H9 (cell line): ENCODE results near the gene RPL12. TPM values are rescaled to one million over a fixed set of nuclear protein-coding genes. Genes with fewer than 3 reads are reported as not detected.

Experiments used
- DNase-seq: peaks from one replicate; pipeline ENCODE4 v3.0.0-alpha.2; 2017
- H2AFZ ChIP-seq: one replicate; pipeline ENCODE4 v1.6.1; 2013; ENCODE audit warnings: mild to moderate bottlenecking, low read length, control low read depth, moderate library complexity
- H2AK5ac ChIP-seq: 2 replicates; pipeline ENCODE4 v1.6.1; 2013; ENCODE audit warnings: low read length, control low read depth, mixed read lengths; ENCODE audit not compliant: insufficient read length
- H2BK120ac ChIP-seq: one replicate; pipeline ENCODE4 v1.6.1; 2013; ENCODE audit warnings: low read depth, mild to moderate bottlenecking, low read length, control low read depth, inconsistent platforms; ENCODE audit not compliant: poor library complexity, severe bottlenecking
- H2BK12ac ChIP-seq: 2 replicates; pipeline ENCODE4 v1.6.1; 2013; ENCODE audit warnings: low read length, control low read depth, mixed read lengths, low read depth; ENCODE audit not compliant: insufficient read length
- H2BK15ac ChIP-seq: 2 replicates; pipeline ENCODE4 v1.6.1; 2013; ENCODE audit warnings: low read depth, low read length, control low read depth
- H2BK20ac ChIP-seq: one replicate; pipeline ENCODE4 v1.6.1; 2013; ENCODE audit warnings: low read depth, mild to moderate bottlenecking, low read length, control low read depth, inconsistent platforms; ENCODE audit not compliant: poor library complexity, severe bottlenecking
- H2BK5ac ChIP-seq: 2 replicates; pipeline ENCODE4 v1.6.1; 2013; ENCODE audit warnings: low read length, control low read depth, mixed read lengths; ENCODE audit not compliant: insufficient read length
- H3K14ac ChIP-seq: 2 replicates; pipeline ENCODE4 v1.6.1; 2013; ENCODE audit warnings: low read length, control low read depth; ENCODE audit not compliant: insufficient read depth
- H3K18ac ChIP-seq: 2 replicates; pipeline ENCODE4 v1.6.1; 2013; ENCODE audit warnings: low read depth, mild to moderate bottlenecking, mixed read lengths, low read length, control low read depth; ENCODE audit not compliant: insufficient read length
- H3K23ac ChIP-seq: 2 replicates; pipeline ENCODE4 v1.6.1; 2013; ENCODE audit warnings: low read length, control low read depth, mixed read lengths, low read depth; ENCODE audit not compliant: insufficient read length
- H3K23me2 ChIP-seq: 2 replicates; pipeline ENCODE4 v1.6.1; 2013; ENCODE audit warnings: low read depth, mild to moderate bottlenecking, mixed read lengths, low read length, control low read depth; ENCODE audit not compliant: insufficient read length, poor library complexity, severe bottlenecking
- H3K27ac ChIP-seq: 2 replicates; pipeline ENCODE4 v1.5.1; 2013; ENCODE audit warnings: low read length, control low read depth, mixed read lengths, low read depth; ENCODE audit not compliant: insufficient read length
- H3K27me3 ChIP-seq: 2 replicates; pipeline ENCODE4 v1.6.1; 2013; ENCODE audit warnings: low read length, control low read depth, inconsistent platforms; ENCODE audit not compliant: insufficient read depth
- H3K4ac ChIP-seq: 2 replicates; pipeline ENCODE4 v1.6.1; 2013; ENCODE audit warnings: low read depth, mild to moderate bottlenecking, control low read depth, inconsistent platforms, low read length, moderate library complexity
- H3K4me1 ChIP-seq: 2 replicates; pipeline ENCODE4 v1.6.1; 2013; ENCODE audit warnings: low read length, control low read depth, inconsistent platforms; ENCODE audit not compliant: insufficient read depth
- H3K4me2 ChIP-seq: 2 replicates; pipeline ENCODE4 v1.6.1; 2013; ENCODE audit warnings: low read length, control low read depth, mixed read lengths; ENCODE audit not compliant: insufficient read length, insufficient read depth
- H3K56ac ChIP-seq: 2 replicates; pipeline ENCODE4 v1.6.1; 2013; ENCODE audit warnings: low read depth, mild to moderate bottlenecking, mixed read lengths, low read length, control low read depth; ENCODE audit not compliant: insufficient read length
- H3K79me1 ChIP-seq: 2 replicates; pipeline ENCODE4 v1.6.1; 2013; ENCODE audit warnings: low read depth, mild to moderate bottlenecking, moderate library complexity, low read length, control low read depth, inconsistent platforms; ENCODE audit not compliant: insufficient read depth, poor library complexity, severe bottlenecking
- H3K79me2 ChIP-seq: 2 replicates; pipeline ENCODE4 v1.6.1; 2013; ENCODE audit warnings: low read length, control low read depth, inconsistent platforms; ENCODE audit not compliant: insufficient read depth
- H3K9ac ChIP-seq: 2 replicates; pipeline ENCODE4 v1.6.1; 2013; ENCODE audit warnings: low read length, control low read depth, mixed read lengths; ENCODE audit not compliant: insufficient read length; ENCODE audit errors: extremely low read depth
- H3K9me3 ChIP-seq: one replicate; pipeline ENCODE4 v1.6.1; 2013; ENCODE audit warnings: low read depth, low read length, inconsistent platforms; ENCODE audit not compliant: control insufficient read depth
- H3T11ph ChIP-seq: one replicate; pipeline ENCODE4 v1.6.1; 2013; ENCODE audit warnings: mild to moderate bottlenecking, low read length, control low read depth, inconsistent platforms
- H4K20me1 ChIP-seq: one replicate; pipeline ENCODE4 v1.6.1; 2013; ENCODE audit not compliant: control insufficient read depth, insufficient read length, insufficient read depth
- H4K5ac ChIP-seq: 2 replicates; pipeline ENCODE4 v1.6.1; 2013; ENCODE audit warnings: low read depth, mild to moderate bottlenecking, mixed read lengths, low read length, control low read depth; ENCODE audit not compliant: insufficient read length
- H4K8ac ChIP-seq: replicated peaks from 2 replicates; pipeline ENCODE4 v1.6.1; 2013; ENCODE audit warnings: low read length, control low read depth, mixed read lengths, low read depth; ENCODE audit not compliant: insufficient read length
- H4K91ac ChIP-seq: 2 replicates; pipeline ENCODE4 v1.6.1; 2013; ENCODE audit warnings: low read depth, mild to moderate bottlenecking, moderate library complexity, mixed read lengths, low read length, control low read depth; ENCODE audit not compliant: insufficient read length
- H3K27ac Mint-ChIP-seq, 3 experiments: 2 replicates in 2 of 3; 3 replicates in 1 of 3; pipeline ENCODE4 v1.8.0; 2020 to 2021; ENCODE audit warnings: mixed read lengths in 3 of 3, mild to moderate bottlenecking in 1 of 3, moderate library complexity in 1 of 3
- H3K27me3 Mint-ChIP-seq: 2 replicates; pipeline ENCODE4 v1.8.0; 2021; ENCODE audit warnings: low read depth, mild to moderate bottlenecking, moderate library complexity, mixed read lengths
- H3K36me3 Mint-ChIP-seq, 3 experiments: 2 replicates in 2 of 3; 3 replicates in 1 of 3; pipeline ENCODE4 v1.8.0; 2020 to 2021; ENCODE audit warnings: low read depth in 3 of 3, mixed read lengths in 3 of 3; ENCODE audit not compliant: insufficient read depth in 1 of 3
- H3K4me1 Mint-ChIP-seq, 2 experiments: 2 replicates each; pipeline ENCODE4 v1.8.0; 2020; ENCODE audit warnings: mixed read lengths in 2 of 2
- H3K4me3 Mint-ChIP-seq, 2 experiments: 2 replicates in 1 of 2; 3 replicates in 1 of 2; pipeline ENCODE4 v1.8.0; 2020 to 2021; ENCODE audit warnings: mild to moderate bottlenecking in 2 of 2, mixed read lengths in 2 of 2, moderate library complexity in 1 of 2
- H3K9me3 Mint-ChIP-seq, 2 experiments: 2 replicates in 1 of 2; 3 replicates in 1 of 2; pipeline ENCODE4 v1.8.0; 2020; ENCODE audit warnings: mild to moderate bottlenecking in 2 of 2, mixed read lengths in 2 of 2, moderate library complexity in 1 of 2
- WGBS: extraction: QIAGEN DNeasy Blood & Tissue Kit; methylation state at CpG from one replicate; pipeline ENCODE4 v1.1.7; 2013; ENCODE audit warnings: missing lambda C conversion rate, low lambda C conversion rate, mixed read lengths; ENCODE audit not compliant: insufficient read length; ENCODE audit errors: extremely low coverage; 5-methylcytosine and 5-hydroxymethylcytosine counted together
- total RNA-seq: library from RNA; stranded (reverse); gene quantifications from 2 replicates; pipeline ENCODE4 v1.2.1, GENCODE V29; 2021
- TF ChIP-seq, protein P1 (sequence below): fragments of 200-600 bp; sonication (generic); conservative IDR thresholded peaks from 3 replicates; pipeline ENCODE4 v1.8.0; 2021; ENCODE audit warnings: antibody characterized with exemption, mild to moderate bottlenecking

Gene RPL12
- total RNA-seq, 1 experiment from 2014 or later: 1,710 TPM

DNA sequence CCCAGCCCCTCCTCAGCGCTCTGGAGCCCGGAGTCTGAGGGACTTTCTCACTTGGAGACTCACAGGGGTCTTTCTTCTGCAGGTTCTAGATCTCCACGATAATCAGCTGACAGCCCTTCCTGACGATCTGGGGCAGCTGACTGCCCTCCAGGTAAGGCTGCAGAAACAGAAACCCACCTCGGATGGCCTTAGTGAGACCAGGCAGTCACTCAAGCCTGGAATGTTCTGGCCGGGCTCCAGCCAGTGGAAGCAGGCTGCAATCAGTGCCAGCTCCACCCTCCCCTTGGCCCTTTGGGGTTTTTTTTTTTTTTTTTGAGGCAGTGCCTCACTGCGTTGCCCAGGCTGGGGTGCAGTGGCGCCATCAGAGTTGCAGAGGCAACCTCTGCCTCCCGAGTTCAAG lies 7.7 kb upstream of the RPL12 start:
- H2BK120ac ChIP-seq: no peak overlapping the region
- Mint-ChIP-seq H3K4me3 (no peak overlapping the region), H3K27me3 (no peaks in the 10 kb centered on the region)

More for the DNA sequence above, 7.7 kb upstream of the RPL12 start:
- DNase-seq: no peak
- Histone ChIP-seq H4K91ac (no peak overlapping the region), H3K14ac (no peak overlapping the region), H3K56ac (no peak overlapping the region), H2BK20ac (no peak overlapping the region), H3K4ac (no peak overlapping the region), H2BK5ac (no peak overlapping the region), H2AK5ac (no peak overlapping the region), H3K27me3 (no peaks in the 10 kb centered on the region), H3K27ac (no peak overlapping the region), H3K23me2 (no peaks in the 10 kb centered on the region), H3K79me1 (no peaks in the 10 kb centered on the region), H3K4me2 (no peak overlapping the region), H3K23ac (no peak overlapping the region), H3K9ac (no peak overlapping the region), H4K8ac (no peak overlapping the region), H4K20me1 (no peaks in the 10 kb centered on the region), H3K9me3 (no peaks in the 10 kb centered on the region), H4K5ac (no peak overlapping the region), H3K18ac (no peak overlapping the region), H2AFZ (no peak overlapping the region), H3T11ph (no peak overlapping the region), H3K79me2 (no peaks in the 10 kb centered on the region), H2BK15ac (no peak overlapping the region), H2BK12ac (no peak overlapping the region), H3K4me1 (no peaks in the 10 kb centered on the region)
- Mint-ChIP-seq H3K27ac (no peak overlapping the region), H3K9me3 (no peaks in the 10 kb centered on the region), H3K36me3 (peaks cover 24 to 62% (median 54%) of the 10 kb centered on the region in 3 experiments; a peak in 6 of 7 replicates), H3K4me1 (peaks cover 5 to 6% of the 10 kb centered on the region in 2 experiments)
- no CpG with 5 or more reads among the region's 9 CpGs for WGBS
- TF ChIP-seq, protein P1, sequence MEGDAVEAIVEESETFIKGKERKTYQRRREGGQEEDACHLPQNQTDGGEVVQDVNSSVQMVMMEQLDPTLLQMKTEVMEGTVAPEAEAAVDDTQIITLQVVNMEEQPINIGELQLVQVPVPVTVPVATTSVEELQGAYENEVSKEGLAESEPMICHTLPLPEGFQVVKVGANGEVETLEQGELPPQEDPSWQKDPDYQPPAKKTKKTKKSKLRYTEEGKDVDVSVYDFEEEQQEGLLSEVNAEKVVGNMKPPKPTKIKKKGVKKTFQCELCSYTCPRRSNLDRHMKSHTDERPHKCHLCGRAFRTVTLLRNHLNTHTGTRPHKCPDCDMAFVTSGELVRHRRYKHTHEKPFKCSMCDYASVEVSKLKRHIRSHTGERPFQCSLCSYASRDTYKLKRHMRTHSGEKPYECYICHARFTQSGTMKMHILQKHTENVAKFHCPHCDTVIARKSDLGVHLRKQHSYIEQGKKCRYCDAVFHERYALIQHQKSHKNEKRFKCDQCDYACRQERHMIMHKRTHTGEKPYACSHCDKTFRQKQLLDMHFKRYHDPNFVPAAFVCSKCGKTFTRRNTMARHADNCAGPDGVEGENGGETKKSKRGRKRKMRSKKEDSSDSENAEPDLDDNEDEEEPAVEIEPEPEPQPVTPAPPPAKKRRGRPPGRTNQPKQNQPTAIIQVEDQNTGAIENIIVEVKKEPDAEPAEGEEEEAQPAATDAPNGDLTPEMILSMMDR: no peak
